ENCODE results near the gene LRRN4CL. TPM values are rescaled to one million over a fixed set of nuclear protein-coding genes. Genes with fewer than 3 reads are reported as not detected.
A peak's percentile ranks its signal among the peaks of the same experiment; 100 is the strongest.

Gene LRRN4CL
- total and polyA plus RNA-seq, 2 experiments from 2014 or later: 1.9 TPM; not detected in 1

- peak; percentile 18 for TF ChIP-seq CTCF (IDR thresholded peaks at IDR 0.05; ENCODE audit: low read depth, low read length)
- peak; percentile 100 for DNase-seq (ENCODE audit: low read depth in 1 of 2, low spot score in 1 of 2)
- no peaks in the 10 kb centered on the region for H3K27me3 ChIP-seq
- H3K4me3 ChIP-seq: peak within 1 kb of the TSS; percentile 90
- peak within 1 kb of the TSS; percentile 98 for H3K27ac ChIP-seq
- H3K4me1 ChIP-seq (ENCODE audit: low read depth): peaks cover 8% of the 10 kb centered on the region
- H3K9me3 ChIP-seq (ENCODE audit: low read depth): no peaks in the 10 kb centered on the region
- peaks cover 17% of the 10 kb centered on the region for H3K36me3 ChIP-seq
Measured at GRCh38 chr11:62727165-62727871, 38.0 kb upstream of the LRRN4CL start, which contains the start of gene HNRNPUL2. Gene HNRNPUL2, minus strand, starts transcription at chr11:62727457. Its CDS starts 301 bp downstream, at chr11:62727156.

DNA sequence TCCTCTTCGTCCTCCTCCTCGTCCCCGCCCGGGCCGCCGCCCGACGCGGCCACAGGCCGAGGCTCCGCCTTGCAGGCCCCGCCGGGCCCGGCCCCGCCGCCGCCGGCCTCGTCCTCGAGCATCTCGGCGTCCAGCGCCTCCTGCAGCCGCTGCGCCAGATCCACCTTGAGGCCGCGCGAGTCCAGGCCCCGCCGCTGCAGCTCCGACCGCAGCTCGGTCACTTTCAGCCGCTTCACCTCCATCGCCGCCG, 37.5 kb upstream of the LRRN4CL start:
- no peak for TF ChIP-seq CTCF (IDR thresholded peaks at IDR 0.05; ENCODE audit: low read depth, low read length)
- Histone ChIP-seq H3K4me3 (peak overlapping the region; percentile 90), H3K27ac (peak overlapping the region; percentile 98), H3K27me3 (no peaks in the 10 kb centered on the region), H3K9me3 (ENCODE audit: low read depth) (no peaks in the 10 kb centered on the region), H3K36me3 (peaks cover 22% of the 10 kb centered on the region), H3K4me1 (ENCODE audit: low read depth) (peaks cover 8% of the 10 kb centered on the region)
- DNase-seq (ENCODE audit: low read depth in 1 of 2, low spot score in 1 of 2): no peak

- H3K4me1 ChIP-seq (ENCODE audit: low read depth): peaks cover 8% of the 10 kb centered on the region
- no peak for TF ChIP-seq CTCF (IDR thresholded peaks at IDR 0.05; ENCODE audit: low read depth, low read length)
Measured at GRCh38 chr11:62726156-62726914, 37.0 kb upstream of the LRRN4CL start.

GRCh38 chr11:62725646-62726045, 36.3 kb upstream of the LRRN4CL start:
- H3K27ac ChIP-seq: peak overlapping the region; percentile 98

More at GRCh38 chr11:62726156-62726914, 37.0 kb upstream of the LRRN4CL start:
- H3K36me3 ChIP-seq: peaks cover 27% of the 10 kb centered on the region
- H3K9me3 ChIP-seq (ENCODE audit: low read depth): no peaks in the 10 kb centered on the region
- DNase-seq (ENCODE audit: low read depth in 1 of 2, low spot score in 1 of 2): no peak
- H3K4me3 ChIP-seq: peak overlapping the region; percentile 90
- peak overlapping the region; percentile 98 for H3K27ac ChIP-seq
- no peaks in the 10 kb centered on the region for H3K27me3 ChIP-seq

GRCh38 chr11:62724171-62724570, 34.8 kb upstream of the LRRN4CL start:
- TF ChIP-seq CTCF (IDR thresholded peaks at IDR 0.05; ENCODE audit: low read depth, low read length): no peak
- Histone ChIP-seq H3K27me3 (no peaks in the 10 kb centered on the region), H3K4me1 (ENCODE audit: low read depth) (peaks cover 8% of the 10 kb centered on the region), H3K36me3 (peaks cover 47% of the 10 kb centered on the region), H3K9me3 (ENCODE audit: low read depth) (no peaks in the 10 kb centered on the region), H3K4me3 (no peak overlapping the region), H3K27ac (no peak overlapping the region)
- DNase-seq (ENCODE audit: low read depth in 1 of 2, low spot score in 1 of 2): no peak

More at GRCh38 chr11:62725646-62726045, 36.3 kb upstream of the LRRN4CL start:
- Histone ChIP-seq H3K9me3 (ENCODE audit: low read depth) (no peaks in the 10 kb centered on the region), H3K4me1 (ENCODE audit: low read depth) (peaks cover 8% of the 10 kb centered on the region), H3K4me3 (peak overlapping the region; percentile 90), H3K27me3 (no peaks in the 10 kb centered on the region), H3K36me3 (peaks cover 33% of the 10 kb centered on the region)
- no peak for DNase-seq (ENCODE audit: low read depth in 1 of 2, low spot score in 1 of 2)
- no peak for TF ChIP-seq CTCF (IDR thresholded peaks at IDR 0.05; ENCODE audit: low read depth, low read length)

All from cardiac muscle cell (in vitro differentiated cells and primary cell).